ENCODE data around the gene NOP9.
"Not testable (repeated sequence)": the region's sequence is repeated elsewhere in the genome, so short reads cannot be mapped to it uniquely, and the experiment has no call there.

Gene NOP9

GRCh38 chr14:24342889-24343288, 43.2 kb downstream of the NOP9 start:
- in situ Hi-C loops (cut with MboI; ENCODE audit: low sequenced_read_pairs) = no loop called here

- in situ Hi-C loops (cut with MboI; ENCODE audit: low sequenced_read_pairs) = no loop called here
These were observed 44.4 kb downstream of the NOP9 start for GRCh38 chr14:24343795-24344660.

GRCh38 chr14:24347134-24347533, 47.5 kb downstream of the NOP9 start:
- in situ Hi-C loops (cut with MboI; ENCODE audit: low sequenced_read_pairs) = no loop called here

- in situ Hi-C loops (cut with MboI; ENCODE audit: low sequenced_read_pairs) = no loop called here
These were observed 48.5 kb downstream of the NOP9 start for GRCh38 chr14:24348186-24348585.

GRCh38 chr14:24349742-24350141, 50.1 kb downstream of the NOP9 start:
- in situ Hi-C loops (cut with MboI; ENCODE audit: low sequenced_read_pairs) = no loop called here

GRCh38 chr14:24351517-24351916, 51.9 kb downstream of the NOP9 start:
- in situ Hi-C loops (cut with MboI; ENCODE audit: low sequenced_read_pairs) = no loop called here

GRCh38 chr14:24353559-24354481, 54.2 kb downstream of the NOP9 start:
- in situ Hi-C loops (cut with MboI; ENCODE audit: low sequenced_read_pairs) = no loop called here

GRCh38 chr14:24354482-24354825, 54.8 kb downstream of the NOP9 start:
- in situ Hi-C loops (cut with MboI; ENCODE audit: low sequenced_read_pairs) = not testable (repeated sequence)

- in situ Hi-C loops (cut with MboI; ENCODE audit: low sequenced_read_pairs) = no loop called here
These were observed 55.4 kb downstream of the NOP9 start for GRCh38 chr14:24355009-24355408.

GRCh38 chr14:24356208-24356607, 56.6 kb downstream of the NOP9 start:
- in situ Hi-C loops (cut with MboI; ENCODE audit: low sequenced_read_pairs) = no loop called here
